ENCODE data around the gene RASAL1.

DNA sequence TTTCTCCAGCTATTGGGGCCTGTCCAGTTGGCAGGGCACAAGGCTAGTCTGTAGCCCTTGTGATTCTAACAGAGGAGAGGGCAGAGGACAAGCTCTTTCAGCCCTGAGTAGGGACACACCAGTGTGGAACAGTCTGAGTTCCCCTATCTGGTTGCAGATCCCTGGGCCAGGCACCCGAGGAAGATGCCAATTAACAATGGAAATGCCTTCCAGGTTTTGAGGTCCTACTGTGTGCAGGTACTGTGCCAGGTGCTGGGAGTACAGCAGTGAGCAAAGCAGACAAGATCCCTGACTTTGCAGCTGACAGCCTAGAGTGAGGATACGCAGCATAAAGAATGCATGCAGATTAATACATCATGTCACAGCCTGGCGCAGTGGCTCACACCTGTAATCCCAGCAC lies 62.0 kb downstream of the RASAL1 start:
- TF ChIP-seq EZH2phosphoT487 (IDR thresholded peaks at IDR 0.05; ENCODE audit: insufficient read depth, low read depth) = no peak
- TF ChIP-seq EZH2 (IDR thresholded peaks at IDR 0.05; ENCODE audit: insufficient read depth, poor library complexity, severe bottlenecking) = no peak
